Thoracic aorta (tissue), 2 donors: Measurements from ENCODE around the gene LMOD3. TPM values are rescaled to one million over a fixed set of nuclear protein-coding genes. Genes with fewer than 3 reads are reported as not detected.

Source experiments
- ATAC-seq: fragments of 150-250 bp; one replicate; pipeline ENCODE4 v1.8.0; 2017; ENCODE audit warnings: low read depth; ENCODE audit not compliant: insufficient number of reproducible peaks, low FRiP score
- DNase-seq: peaks from one replicate; pipeline ENCODE4 v3.0.0-alpha.2; 2020; ENCODE audit warnings: low spot score
- H3K27ac ChIP-seq, 2 donors: fragments of 200-600 bp; sonication (generic); 1 replicate in 1 of 2; 2 replicates in 1 of 2; pipeline ENCODE4 v1.5.1; 2016; ENCODE audit warnings: mild to moderate bottlenecking in 2 of 2, moderate library complexity in 2 of 2
- H3K27me3 ChIP-seq: fragments of 200-600 bp; sonication (generic); replicated peaks from 2 replicates; pipeline ENCODE4 v1.6.0; 2016; ENCODE audit warnings: mild to moderate bottlenecking; ENCODE audit not compliant: insufficient read depth
- H3K36me3 ChIP-seq: fragments of 200-600 bp; sonication (generic); one replicate; pipeline ENCODE4 v1.5.1; 2016
- H3K4me1 ChIP-seq, 2 donors: fragments of 200-600 bp; sonication (generic); 1 replicate in 1 of 2; 2 replicates in 1 of 2; pipeline versions ENCODE4 v1.5.1 to v1.6.0; 2016; ENCODE audit warnings: low read depth in 2 of 2, mild to moderate bottlenecking in 1 of 2; ENCODE audit not compliant: control insufficient read depth in 1 of 2
- H3K4me3 ChIP-seq: fragments of 200-600 bp; sonication (generic); 2 replicates; pipeline ENCODE4 v1.5.1; 2016; ENCODE audit warnings: mild to moderate bottlenecking
- H3K9me3 ChIP-seq: fragments of 200-600 bp; sonication (generic); 2 replicates; pipeline ENCODE4 v1.5.1; 2016
- total RNA-seq, 2 donors: library from RNA; depleted of rRNA; stranded (reverse); fragments of >200 nt; gene quantifications; one replicate each; pipeline versions ENCODE4 v1.1.0 to v1.2.3, GENCODE V29; 2016
- TF ChIP-seq, protein P1 (sequence below): fragments of 200-600 bp; sonication (generic); IDR thresholded peaks from one replicate; pipeline ENCODE4 v1.5.1; 2019; ENCODE audit warnings: antibody characterized with exemption

Gene LMOD3
- total RNA-seq, 2 donors from 2014 or later: not detected

- Histone ChIP-seq H3K27me3 (no peaks in the 10 kb centered on the region), H3K9me3 (no peaks in the 10 kb centered on the region), H3K27ac (no peak overlapping the region), H3K4me3 (no peak overlapping the region), H3K36me3 (peaks cover 20% of the 10 kb centered on the region), H3K4me1 (no peaks in the 10 kb centered on the region)
- TF ChIP-seq, protein P1, sequence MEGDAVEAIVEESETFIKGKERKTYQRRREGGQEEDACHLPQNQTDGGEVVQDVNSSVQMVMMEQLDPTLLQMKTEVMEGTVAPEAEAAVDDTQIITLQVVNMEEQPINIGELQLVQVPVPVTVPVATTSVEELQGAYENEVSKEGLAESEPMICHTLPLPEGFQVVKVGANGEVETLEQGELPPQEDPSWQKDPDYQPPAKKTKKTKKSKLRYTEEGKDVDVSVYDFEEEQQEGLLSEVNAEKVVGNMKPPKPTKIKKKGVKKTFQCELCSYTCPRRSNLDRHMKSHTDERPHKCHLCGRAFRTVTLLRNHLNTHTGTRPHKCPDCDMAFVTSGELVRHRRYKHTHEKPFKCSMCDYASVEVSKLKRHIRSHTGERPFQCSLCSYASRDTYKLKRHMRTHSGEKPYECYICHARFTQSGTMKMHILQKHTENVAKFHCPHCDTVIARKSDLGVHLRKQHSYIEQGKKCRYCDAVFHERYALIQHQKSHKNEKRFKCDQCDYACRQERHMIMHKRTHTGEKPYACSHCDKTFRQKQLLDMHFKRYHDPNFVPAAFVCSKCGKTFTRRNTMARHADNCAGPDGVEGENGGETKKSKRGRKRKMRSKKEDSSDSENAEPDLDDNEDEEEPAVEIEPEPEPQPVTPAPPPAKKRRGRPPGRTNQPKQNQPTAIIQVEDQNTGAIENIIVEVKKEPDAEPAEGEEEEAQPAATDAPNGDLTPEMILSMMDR: no peak
- ATAC-seq (no peak), DNase-seq (no peak)
Measured at GRCh38 chr3:69058947-69059224, 63.5 kb downstream of the LMOD3 start.

DNA sequence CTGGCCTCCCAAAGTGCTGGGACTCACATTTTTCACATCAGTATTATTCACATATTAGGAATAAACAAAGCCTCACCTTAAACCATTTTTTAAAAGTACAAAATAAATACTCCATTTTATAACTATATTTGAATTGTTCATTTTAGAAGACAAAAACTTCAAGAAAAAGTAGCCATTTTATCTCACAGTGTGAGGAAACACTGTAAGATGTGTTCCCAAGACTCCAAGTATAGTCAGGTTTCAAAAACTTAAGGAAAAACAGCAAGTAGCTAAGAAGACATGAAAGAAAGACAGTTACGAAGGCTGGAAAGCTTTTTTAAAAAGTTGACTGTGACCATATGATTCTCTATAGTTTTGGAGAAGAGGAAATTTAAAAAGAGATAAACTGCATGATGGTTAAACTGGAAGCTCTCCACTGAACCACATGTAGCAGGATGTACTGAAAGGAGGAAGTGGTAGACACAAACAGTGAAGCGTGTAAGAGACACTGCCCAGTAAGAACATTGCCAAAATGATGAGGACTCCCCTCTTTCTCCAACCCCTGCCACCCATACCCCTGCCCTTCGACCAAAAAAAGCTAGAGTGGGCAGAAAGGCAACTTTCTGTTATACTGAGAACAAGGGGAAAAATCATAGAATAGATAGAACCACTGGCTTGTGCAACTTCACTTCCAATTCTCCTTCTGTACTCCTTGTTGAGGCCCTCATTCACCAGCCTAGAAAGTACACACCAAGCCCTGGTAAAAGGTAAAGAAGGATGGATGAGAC is 64.0 kb downstream of the LMOD3 start:
- peaks cover 20% of the 10 kb centered on the region for H3K36me3 ChIP-seq
- TF ChIP-seq, protein P1: no peak
- ATAC-seq (no peak), DNase-seq (no peak)
- H3K9me3 ChIP-seq: no peaks in the 10 kb centered on the region
- H3K4me1 ChIP-seq: no peaks in the 10 kb centered on the region
- no peak overlapping the region for H3K4me3 ChIP-seq
- H3K27ac ChIP-seq: no peak overlapping the region
- H3K27me3 ChIP-seq: no peaks in the 10 kb centered on the region

Other genes with a start within 250 kb of the LMOD3 start
- gene TAFA4, start 190.0 kb downstream of the LMOD3 start, total RNA-seq: not detected
- gene EOGT, start 108.9 kb downstream of the LMOD3 start, total RNA-seq: 100 to 1,000 TPM; 148 to 183 TPM
- gene TMF1, start 70.3 kb downstream of the LMOD3 start, total RNA-seq: 10 to 100 TPM; 34.7 to 49.2 TPM
- gene UBA3, start 42.2 kb downstream of the LMOD3 start, total RNA-seq: 10 to 100 TPM; 36.1 to 69.4 TPM
- gene ARL6IP5, start 37.7 kb downstream of the LMOD3 start, total RNA-seq: 100 to 1,000 TPM; 195 to 269 TPM